CD14-positive monocyte (primary cell): Measurements from ENCODE around the gene SASS6. TPM values are rescaled to one million over a fixed set of nuclear protein-coding genes. Genes with fewer than 3 reads are reported as not detected.
A peak's percentile ranks its signal among the peaks of the same experiment; 100 is the strongest.

Source experiments
- DNase-seq, 3 donors: peaks; one replicate each; pipeline ENCODE4 v3.0.0-alpha.2; 2011 to 2022
- H2AFZ ChIP-seq: 2 replicates; pipeline ENCODE4 v1.6.0; 2012; ENCODE audit warnings: mild to moderate bottlenecking, low read depth, low read length, inconsistent platforms; ENCODE audit not compliant: insufficient read depth, poor library complexity, severe bottlenecking
- H3K27ac ChIP-seq, 2 donors: 1 replicate in 1 of 2; 2 replicates in 1 of 2; pipeline ENCODE4 v1.5.1; 2012 to 2013; ENCODE audit warnings: low read length in 2 of 2, control low read depth in 1 of 2, inconsistent platforms in 1 of 2, low read depth in 1 of 2, mild to moderate bottlenecking in 1 of 2
- H3K27me3 ChIP-seq, 2 donors: one replicate each; pipeline versions ENCODE4 v1.6.0 to v1.6.1; 2011 to 2013; ENCODE audit warnings: low read length in 2 of 2; ENCODE audit not compliant: control insufficient read depth in 2 of 2, insufficient read depth in 2 of 2
- H3K36me3 ChIP-seq, 2 donors: replicated peaks in 1 of 2; 1 replicate in 1 of 2; 2 replicates in 1 of 2; pipeline versions ENCODE4 v1.5.1 to v1.6.1; 2012 to 2013; ENCODE audit warnings: low read length in 2 of 2, control low read depth in 1 of 2, inconsistent platforms in 1 of 2, mild to moderate bottlenecking in 1 of 2; ENCODE audit not compliant: insufficient read depth in 2 of 2, control insufficient read depth in 1 of 2
- H3K4me1 ChIP-seq, 2 donors: 1 replicate in 1 of 2; 2 replicates in 1 of 2; pipeline versions ENCODE4 v1.5.1 to v1.6.1; 2012 to 2013; ENCODE audit warnings: low read length in 2 of 2, control low read depth in 1 of 2, inconsistent platforms in 1 of 2, mild to moderate bottlenecking in 1 of 2, moderate library complexity in 1 of 2; ENCODE audit not compliant: insufficient read depth in 2 of 2, control insufficient read depth in 1 of 2
- H3K4me2 ChIP-seq: replicated peaks from 2 replicates; pipeline ENCODE3; 2012; ENCODE audit warnings: low read length, moderate library complexity, mild to moderate bottlenecking; ENCODE audit not compliant: poor library complexity, severe bottlenecking; ENCODE audit errors: extremely low read depth
- H3K4me3 ChIP-seq, 3 experiments: fragments of 200-600 bp in 1 of 3; sonication (generic) in 1 of 3; replicated peaks in 1 of 3; 1 replicate in 2 of 3; 2 replicates in 1 of 3; pipeline ENCODE4 v1.5.1; 2011 to 2013; ENCODE audit warnings: low read length in 3 of 3, mild to moderate bottlenecking in 3 of 3, control low read depth in 2 of 3, low read depth in 2 of 3, inconsistent platforms in 1 of 3, moderate library complexity in 1 of 3
- H3K79me2 ChIP-seq: 2 replicates; pipeline ENCODE4 v1.6.0; 2012; ENCODE audit warnings: mild to moderate bottlenecking, control low read depth, inconsistent platforms, low read length, moderate library complexity; ENCODE audit not compliant: insufficient read depth
- H3K9ac ChIP-seq: 2 replicates; pipeline ENCODE4 v1.6.0; 2017; ENCODE audit warnings: low read length, mild to moderate bottlenecking; ENCODE audit not compliant: insufficient read depth, poor library complexity, severe bottlenecking
- H3K9me3 ChIP-seq, 2 donors: replicated peaks in 1 of 2; 1 replicate in 1 of 2; 2 replicates in 1 of 2; pipeline versions ENCODE4 v1.5.1 to v1.6.1; 2012 to 2013; ENCODE audit warnings: low read length in 2 of 2, control low read depth in 1 of 2; ENCODE audit not compliant: control insufficient read depth in 1 of 2, insufficient read depth in 1 of 2
- H4K20me1 ChIP-seq: 2 replicates; pipeline ENCODE4 v1.6.0; 2012; ENCODE audit warnings: mild to moderate bottlenecking, low read length, control low read depth, moderate library complexity; ENCODE audit not compliant: insufficient read depth
- H3K27ac Mint-ChIP-seq, 7 donors: one replicate each; pipeline ENCODE4 v1.8.0; 2020; ENCODE audit warnings: mild to moderate bottlenecking in 7 of 7, mixed read lengths in 7 of 7, moderate library complexity in 6 of 7, inconsistent platforms in 2 of 7
- H3K27me3 Mint-ChIP-seq, 3 donors: one replicate each; pipeline ENCODE4 v1.8.0; 2021 to 2022; ENCODE audit warnings: low read depth in 3 of 3, mild to moderate bottlenecking in 3 of 3, mixed read lengths in 3 of 3, moderate library complexity in 3 of 3, inconsistent platforms in 1 of 3
- H3K36me3 Mint-ChIP-seq, 2 donors: one replicate each; pipeline ENCODE4 v1.8.0; 2020; ENCODE audit warnings: mixed read lengths in 2 of 2, inconsistent platforms in 1 of 2, mild to moderate bottlenecking in 1 of 2
- H3K4me1 Mint-ChIP-seq: one replicate; pipeline ENCODE4 v1.8.0; 2020; ENCODE audit warnings: mild to moderate bottlenecking, mixed read lengths
- H3K4me3 Mint-ChIP-seq, 2 donors: one replicate each; pipeline ENCODE4 v1.8.0; 2020; ENCODE audit warnings: mild to moderate bottlenecking in 2 of 2, mixed read lengths in 2 of 2, moderate library complexity in 1 of 2
- H3K9me3 Mint-ChIP-seq, 7 donors: one replicate each; pipeline ENCODE4 v1.8.0; 2020 to 2022; ENCODE audit warnings: mixed read lengths in 7 of 7, mild to moderate bottlenecking in 6 of 7, moderate library complexity in 6 of 7, inconsistent platforms in 2 of 7
- CTCF ChIP-seq: fragments of 200-600 bp; IDR thresholded peaks from one replicate; pipeline ENCODE4 v1.8.0; 2022; ENCODE audit warnings: antibody characterized with exemption, mild to moderate bottlenecking
- WGBS: methylation state at CpG from one replicate; pipeline ENCODE4 v1.1.5; 2013; ENCODE audit warnings: missing lambda C conversion rate; ENCODE audit not compliant: insufficient coverage; 5-methylcytosine and 5-hydroxymethylcytosine counted together
- intact Hi-C, 2 donors: fragments of 100-400 bp; cut with micrococcal nuclease; formaldehyde crosslinking; loops; one replicate each; pipeline versions ENCODE4 v1.15.0 to v1.15.1; 2023
- polyA plus RNA-seq, 3 donors: library from polyadenylated mRNA; depleted of rRNA in 1 of 3; unstranded in 2 of 3; stranded (reverse) in 1 of 3; fragments of 300-500 nt in 2 of 3; fragments of >200 nt in 1 of 3; fragmentation: Illumina TruSeq in 2 of 3; gene quantifications; 1 replicate in 2 of 3; 2 replicates in 1 of 3; pipeline ENCODE4 v1.2.3, GENCODE V29; 2012 to 2021

SASS6 gene
- polyA plus RNA-seq, 3 donors: 0.53 to 0.98 (median 0.93) TPM

GRCh38 chr1:100074604-100075395, 57.9 kb downstream of the SASS6 start:
- WGBS: 100% methylated on average over 3 of the region's 11 CpGs
- no peak overlapping the region for H3K4me2 ChIP-seq
- peaks cover 69 to 99% of the 10 kb centered on the region in 2 donors for H3K36me3 ChIP-seq
- peak overlapping the region in 1 of 2 donors; percentile 27 for H3K27ac ChIP-seq
- no peak overlapping the region for H3K4me3 ChIP-seq
- TF ChIP-seq CTCF: no peak
- no peaks in the 10 kb centered on the region for H3K4me1 ChIP-seq
- H2AFZ ChIP-seq: no peak overlapping the region
- H3K27me3 ChIP-seq: no peaks in the 10 kb centered on the region
- Mint-ChIP-seq H3K4me3 (no peak overlapping the region), H3K27me3 (peaks cover 0 to 2% (median 0%) of the 10 kb centered on the region in 3 donors), H3K9me3 (peaks cover 0 to 2% (median 0%) of the 10 kb centered on the region in 7 donors), H3K36me3 (peaks cover 78 to 86% of the 10 kb centered on the region in 2 donors), H3K27ac (peak overlapping the region in 2 of 7 donors; percentile 26 to 66), H3K4me1 (no peaks in the 10 kb centered on the region)
- H3K9ac ChIP-seq: no peak overlapping the region
- H3K9me3 ChIP-seq: no peaks in the 10 kb centered on the region
- H4K20me1 ChIP-seq: peaks cover 6% of the 10 kb centered on the region
- H3K79me2 ChIP-seq: no peaks in the 10 kb centered on the region
- intact Hi-C loops: no loop called here
- DNase-seq: no peak

- H3K79me2 ChIP-seq: no peaks in the 10 kb centered on the region
- H3K4me3 ChIP-seq: no peak overlapping the region
- no peak overlapping the region for H3K9ac ChIP-seq
- peaks cover 68 to 99% of the 10 kb centered on the region in 2 donors for H3K36me3 ChIP-seq
- no peak for TF ChIP-seq CTCF
- Mint-ChIP-seq H3K27me3 (peaks cover 0 to 2% (median 0%) of the 10 kb centered on the region in 3 donors), H3K9me3 (peaks cover 0 to 2% (median 0%) of the 10 kb centered on the region in 7 donors), H3K27ac (no peak overlapping the region), H3K4me3 (no peak overlapping the region), H3K4me1 (no peaks in the 10 kb centered on the region), H3K36me3 (peaks cover 78 to 85% of the 10 kb centered on the region in 2 donors)
- no peak for DNase-seq
- no peak overlapping the region for H2AFZ ChIP-seq
- H4K20me1 ChIP-seq: peaks cover 6% of the 10 kb centered on the region
- H3K9me3 ChIP-seq: no peaks in the 10 kb centered on the region
- no peak overlapping the region for H3K27ac ChIP-seq
- no peaks in the 10 kb centered on the region for H3K27me3 ChIP-seq
- no peak overlapping the region for H3K4me2 ChIP-seq
- no CpG with 5 or more reads among the region's 3 CpGs for WGBS
- no peaks in the 10 kb centered on the region for H3K4me1 ChIP-seq
- intact Hi-C loops: no loop called here
These were observed 59.2 kb downstream of the SASS6 start for GRCh38 chr1:100073531-100073930.
